K562 (cell line): ENCODE measurements around the gene TP53TG3F.
"Not testable (repeated sequence)": the region's sequence is repeated elsewhere in the genome, so short reads cannot be mapped to it uniquely, and the experiment has no call there.

ENCODE experiments used
- CTCF ChIP-seq, 3 experiments: IDR thresholded peaks in 2 of 3; conservative IDR thresholded peaks in 1 of 3; 2 replicates each; pipeline ENCODE4 v1.5.1; 2011 to 2012; ENCODE audit warnings: low read length in 3 of 3, mild to moderate bottlenecking in 3 of 3, control low read depth in 2 of 3, improper control_type of control experiment in 1 of 3, inconsistent platforms in 1 of 3, low read depth in 1 of 3, mixed read lengths in 1 of 3, moderate library complexity in 1 of 3; ENCODE audit not compliant: insufficient read depth in 2 of 3
- HNRNPL ChIP-seq: fragments of 200-400 bp; formaldehyde crosslinking; IDR thresholded peaks from 2 replicates; pipeline ENCODE4 v1.6.1; 2017; ENCODE audit warnings: low read depth, mild to moderate bottlenecking, low read length
- KDM1A ChIP-seq, 2 experiments: fragments of 450-650 bp; IDR thresholded peaks; 2 replicates each; pipeline ENCODE4 v1.6.1; 2016; ENCODE audit warnings: mild to moderate bottlenecking in 2 of 2
- SMC3 ChIP-seq: conservative IDR thresholded peaks from 2 replicates; pipeline ENCODE4 v1.6.1; 2011; ENCODE audit warnings: low read depth, low read length, improper control_type of control experiment; ENCODE audit not compliant: insufficient read depth
- TCF7L2 ChIP-seq: fragments of 150-350 bp; IDR thresholded peaks from 2 replicates; pipeline ENCODE4 v1.6.1; 2016; ENCODE audit warnings: low read depth, mild to moderate bottlenecking, low read length, moderate library complexity
- TF ChIP-seq, protein P1 (sequence below): sonication (generic); formaldehyde crosslinking; IDR thresholded peaks from 2 replicates; pipeline ENCODE4 v1.9.0; 2022; ENCODE audit warnings: mild to moderate bottlenecking, missing genetic modification reagents

- TF ChIP-seq KDM1A (IDR thresholded peaks at IDR 0.05); CTCF (IDR thresholded peaks at IDR 0.05 in 2 of 3, conservative IDR thresholded peaks at IDR 0.05 in 1 of 3; ENCODE audit: insufficient read depth in 2 of 3, low read depth in 1 of 3, low read length in 3 of 3); HNRNPL; TCF7L2; SMC3: not testable (repeated sequence)
- TF ChIP-seq, protein P1, sequence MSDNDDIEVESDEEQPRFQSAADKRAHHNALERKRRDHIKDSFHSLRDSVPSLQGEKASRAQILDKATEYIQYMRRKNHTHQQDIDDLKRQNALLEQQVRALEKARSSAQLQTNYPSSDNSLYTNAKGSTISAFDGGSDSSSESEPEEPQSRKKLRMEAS, result not testable (repeated sequence)
Measured at GRCh38 chr16:33509906-33510305, 50.5 kb downstream of the TP53TG3F start.
